Spleen (tissue), 7 donors: ENCODE data around the gene FCGR3B.
"Not testable (repeated sequence)": the region's sequence is repeated elsewhere in the genome, so short reads cannot be mapped to it uniquely, and the experiment has no call there.

Source experiments
- POLR2A ChIP-seq, 3 donors: fragments of 450-650 bp; IDR thresholded peaks; one replicate each; pipeline ENCODE4 v1.5.1; 2017; ENCODE audit warnings: antibody characterized with exemption in 3 of 3, mild to moderate bottlenecking in 1 of 3
- TF ChIP-seq, protein P1 (sequence below), 11 experiments: fragments of 200-600 bp in 7 of 11; fragments of 450-650 bp in 4 of 11; sonication (generic) in 4 of 11; IDR thresholded peaks in 8 of 11; conservative IDR thresholded peaks in 3 of 11; 1 replicate in 7 of 11; 2 replicates in 4 of 11; pipeline versions ENCODE4 v1.4.0 to v1.8.0; 2016 to 2021; ENCODE audit warnings: antibody characterized with exemption in 11 of 11, inconsistent platforms in 4 of 11, mild to moderate bottlenecking in 1 of 11
- donor health status: DM: no; HTN: no; CAD: no; lungs with moderate emphysema.
- donor health status: DM: no; HTN: no; CAD: no.
- donor health status: DM: no; HTN: no; CAD: no.

DNA sequence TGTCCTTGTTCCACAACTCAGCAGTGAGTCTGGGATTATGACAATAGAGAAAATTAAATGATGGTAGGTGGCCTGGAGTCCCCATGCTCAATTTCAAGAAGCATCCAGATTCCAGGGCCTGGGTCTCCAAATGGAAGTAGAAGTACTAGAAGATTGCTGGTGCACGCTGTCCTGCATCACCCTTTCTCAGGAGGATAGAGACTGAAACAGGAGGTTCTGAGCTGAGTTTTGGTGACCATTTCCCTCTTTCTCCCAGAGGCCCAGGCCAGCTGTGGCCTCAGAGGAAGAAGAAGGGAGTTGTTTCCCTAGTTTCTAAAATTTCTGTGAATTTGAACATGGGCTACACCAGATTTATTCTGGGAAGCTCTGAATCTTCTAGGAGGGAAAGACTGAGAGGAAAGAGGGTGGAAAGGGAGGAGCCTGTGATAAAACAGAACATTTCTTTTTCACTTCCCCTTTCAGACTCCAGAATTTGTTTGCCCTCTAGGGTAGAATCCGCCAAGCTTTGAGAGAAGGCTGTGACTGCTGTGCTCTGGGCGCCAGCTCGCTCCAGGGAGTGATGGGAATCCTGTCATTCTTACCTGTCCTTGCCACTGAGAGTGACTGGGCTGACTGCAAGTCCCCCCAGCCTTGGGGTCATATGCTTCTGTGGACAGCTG, 50.0 kb downstream of the FCGR3B start:
- TF ChIP-seq, protein P1, sequence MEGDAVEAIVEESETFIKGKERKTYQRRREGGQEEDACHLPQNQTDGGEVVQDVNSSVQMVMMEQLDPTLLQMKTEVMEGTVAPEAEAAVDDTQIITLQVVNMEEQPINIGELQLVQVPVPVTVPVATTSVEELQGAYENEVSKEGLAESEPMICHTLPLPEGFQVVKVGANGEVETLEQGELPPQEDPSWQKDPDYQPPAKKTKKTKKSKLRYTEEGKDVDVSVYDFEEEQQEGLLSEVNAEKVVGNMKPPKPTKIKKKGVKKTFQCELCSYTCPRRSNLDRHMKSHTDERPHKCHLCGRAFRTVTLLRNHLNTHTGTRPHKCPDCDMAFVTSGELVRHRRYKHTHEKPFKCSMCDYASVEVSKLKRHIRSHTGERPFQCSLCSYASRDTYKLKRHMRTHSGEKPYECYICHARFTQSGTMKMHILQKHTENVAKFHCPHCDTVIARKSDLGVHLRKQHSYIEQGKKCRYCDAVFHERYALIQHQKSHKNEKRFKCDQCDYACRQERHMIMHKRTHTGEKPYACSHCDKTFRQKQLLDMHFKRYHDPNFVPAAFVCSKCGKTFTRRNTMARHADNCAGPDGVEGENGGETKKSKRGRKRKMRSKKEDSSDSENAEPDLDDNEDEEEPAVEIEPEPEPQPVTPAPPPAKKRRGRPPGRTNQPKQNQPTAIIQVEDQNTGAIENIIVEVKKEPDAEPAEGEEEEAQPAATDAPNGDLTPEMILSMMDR (IDR thresholded peaks at IDR 0.05 in 8 of 11, conservative IDR thresholded peaks at IDR 0.05 in 3 of 11) = not testable (repeated sequence)
- TF ChIP-seq POLR2A (IDR thresholded peaks at IDR 0.05) = not testable (repeated sequence)
